Activated gamma-delta T cell (primary cell): ENCODE measurements around the gene RUNX3.

Source experiments
- DNase-seq: peaks from one replicate; lab custom pipeline; 2025; lab: John Stamatoyannopoulos, UW

RUNX3 gene

GRCh38 chr1:24929398-24930259 lies 447 bp downstream of the RUNX3 start:
- peak; percentile 57 for DNase-seq

- peak; percentile 56 for DNase-seq
Measured at GRCh38 chr1:24928689-24929397, 1.2 kb downstream of the RUNX3 start.

- DNase-seq, result no peak
Measured at GRCh38 chr1:24927988-24928688, 1.9 kb downstream of the RUNX3 start.

- DNase-seq, result no peak
Measured at GRCh38 chr1:24927473-24927872, 2.6 kb downstream of the RUNX3 start.

GRCh38 chr1:24926563-24927249 lies 3.4 kb downstream of the RUNX3 start:
- no peak for DNase-seq

GRCh38 chr1:24925963-24926362 lies 4.1 kb downstream of the RUNX3 start:
- no peak for DNase-seq

GRCh38 chr1:24925082-24925779 lies 4.8 kb downstream of the RUNX3 start:
- peak; percentile 59 for DNase-seq

GRCh38 chr1:24923485-24924113 lies 6.5 kb downstream of the RUNX3 start:
- DNase-seq, result no peak

GRCh38 chr1:24921938-24922662 lies 8.0 kb downstream of the RUNX3 start:
- DNase-seq, result no peak

- DNase-seq, result no peak
Measured at GRCh38 chr1:24921412-24921811, 8.7 kb downstream of the RUNX3 start.

- no peak for DNase-seq
Measured at GRCh38 chr1:24920533-24920925, 9.5 kb downstream of the RUNX3 start.

GRCh38 chr1:24919791-24920532 lies 10.1 kb downstream of the RUNX3 start:
- no peak for DNase-seq

- no peak for DNase-seq
Measured at GRCh38 chr1:24918995-24919605, 11.0 kb downstream of the RUNX3 start.

- DNase-seq, result no peak
Measured at GRCh38 chr1:24918370-24918769, 11.7 kb downstream of the RUNX3 start.

- no peak for DNase-seq
Measured at GRCh38 chr1:24917327-24918074, 12.6 kb downstream of the RUNX3 start.

GRCh38 chr1:24915816-24916602 lies 14.1 kb downstream of the RUNX3 start:
- no peak for DNase-seq
